WERI-Rb-1 (cell line): Measurements from ENCODE around the gene HNRNPAB.

Experiments used
- DNase-seq: peaks from one replicate; pipeline ENCODE4 v3.0.0-alpha.2; 2020
- H3K27ac ChIP-seq: fragments of 250-450 bp; sonication (Bioruptor Pico); 2 replicates; pipeline ENCODE4 v1.5.1; 2020; ENCODE audit warnings: mild to moderate bottlenecking, moderate library complexity
- H3K27me3 ChIP-seq: fragments of 250-450 bp; sonication (Bioruptor Pico); 2 replicates; pipeline ENCODE4 v1.5.1; 2021; ENCODE audit warnings: mild to moderate bottlenecking, low read depth, moderate library complexity; ENCODE audit not compliant: insufficient read depth, severe bottlenecking
- H3K36me3 ChIP-seq: fragments of 250-450 bp; sonication (Bioruptor Pico); 2 replicates; pipeline ENCODE4 v1.5.1; 2020; ENCODE audit warnings: mild to moderate bottlenecking, moderate library complexity
- H3K4me3 ChIP-seq: 2 replicates; pipeline ENCODE4 v1.5.1; 2011; ENCODE audit warnings: low read depth, mild to moderate bottlenecking, control low read depth, low read length
- H3K9me3 ChIP-seq: fragments of 250-450 bp; sonication (Bioruptor Pico); 2 replicates; pipeline ENCODE4 v1.5.1; 2021; ENCODE audit warnings: mild to moderate bottlenecking, moderate library complexity; ENCODE audit not compliant: severe bottlenecking
- TF ChIP-seq, protein P1 (sequence below): IDR thresholded peaks from 2 replicates; pipeline ENCODE4 v1.5.1; 2011; ENCODE audit warnings: low read depth, mild to moderate bottlenecking, control low read depth, inconsistent platforms, low read length

The HNRNPAB gene

DNA sequence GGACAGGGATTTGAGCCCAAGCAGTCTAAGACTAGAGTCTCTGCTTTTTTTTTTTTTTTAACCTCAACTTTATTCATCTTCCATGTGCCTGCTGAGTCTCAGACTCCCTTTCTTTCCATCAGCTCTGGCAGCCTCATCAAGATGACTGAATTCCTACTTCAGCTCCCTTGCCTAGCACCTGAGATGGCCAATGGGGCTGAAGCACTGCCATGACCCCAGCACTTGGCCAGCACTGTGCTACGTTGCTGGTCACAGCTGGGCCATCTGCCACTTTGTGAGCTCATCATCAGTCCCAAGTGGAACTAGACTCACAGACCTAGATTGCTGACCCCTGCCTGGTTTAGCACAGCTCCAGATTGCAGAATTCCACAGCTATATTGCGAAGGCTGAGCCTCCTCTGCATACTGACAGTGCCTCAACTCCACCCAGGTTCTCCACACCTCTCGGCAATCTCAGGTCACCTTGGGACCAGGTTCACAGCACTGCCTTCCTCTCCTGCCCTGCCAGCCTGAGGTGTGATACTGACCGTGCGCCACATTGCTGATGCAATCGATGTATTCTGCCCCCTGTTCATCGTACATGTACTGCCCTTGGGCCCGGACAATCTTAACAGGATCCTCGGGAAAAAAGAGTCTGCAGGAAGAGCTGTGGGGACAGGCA lies 26.7 kb downstream of the HNRNPAB start:
- Histone ChIP-seq H3K4me3 (no peak overlapping the region), H3K9me3 (no peaks in the 10 kb centered on the region), H3K36me3 (no peaks in the 10 kb centered on the region; the same call in 1 of the 2 replicates), H3K27ac (no peak overlapping the region), H3K27me3 (no peaks in the 10 kb centered on the region)
- no peak for DNase-seq
- TF ChIP-seq, protein P1, sequence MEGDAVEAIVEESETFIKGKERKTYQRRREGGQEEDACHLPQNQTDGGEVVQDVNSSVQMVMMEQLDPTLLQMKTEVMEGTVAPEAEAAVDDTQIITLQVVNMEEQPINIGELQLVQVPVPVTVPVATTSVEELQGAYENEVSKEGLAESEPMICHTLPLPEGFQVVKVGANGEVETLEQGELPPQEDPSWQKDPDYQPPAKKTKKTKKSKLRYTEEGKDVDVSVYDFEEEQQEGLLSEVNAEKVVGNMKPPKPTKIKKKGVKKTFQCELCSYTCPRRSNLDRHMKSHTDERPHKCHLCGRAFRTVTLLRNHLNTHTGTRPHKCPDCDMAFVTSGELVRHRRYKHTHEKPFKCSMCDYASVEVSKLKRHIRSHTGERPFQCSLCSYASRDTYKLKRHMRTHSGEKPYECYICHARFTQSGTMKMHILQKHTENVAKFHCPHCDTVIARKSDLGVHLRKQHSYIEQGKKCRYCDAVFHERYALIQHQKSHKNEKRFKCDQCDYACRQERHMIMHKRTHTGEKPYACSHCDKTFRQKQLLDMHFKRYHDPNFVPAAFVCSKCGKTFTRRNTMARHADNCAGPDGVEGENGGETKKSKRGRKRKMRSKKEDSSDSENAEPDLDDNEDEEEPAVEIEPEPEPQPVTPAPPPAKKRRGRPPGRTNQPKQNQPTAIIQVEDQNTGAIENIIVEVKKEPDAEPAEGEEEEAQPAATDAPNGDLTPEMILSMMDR = no peak

DNA sequence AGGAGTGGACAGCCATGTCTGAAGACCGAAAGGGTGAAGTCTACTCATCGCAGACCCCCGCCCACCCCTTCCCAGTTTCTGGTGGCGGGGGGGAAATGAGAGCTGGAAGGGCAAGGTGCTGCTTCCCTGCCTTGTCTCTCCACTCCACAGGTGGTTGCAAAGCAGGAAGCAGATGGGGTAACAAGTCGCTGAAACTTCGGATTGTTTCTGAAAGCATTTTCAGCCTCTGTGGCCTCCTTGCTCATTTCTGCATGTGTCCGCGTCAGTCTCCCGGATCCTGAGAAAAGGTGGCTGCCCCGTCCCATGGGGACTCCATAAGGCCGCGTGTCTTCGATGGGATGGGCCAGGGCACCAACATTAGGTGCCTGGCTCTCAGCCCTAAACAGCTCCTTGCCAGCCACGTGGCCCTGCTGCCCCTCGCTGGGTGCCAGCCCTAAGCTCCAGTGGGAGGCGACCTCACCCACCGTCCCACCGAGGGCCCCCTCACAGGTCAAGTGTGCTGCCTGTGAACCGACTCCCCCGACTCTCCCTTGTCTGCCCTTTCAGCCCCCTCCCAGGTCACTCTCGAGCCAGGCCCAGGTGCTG lies 27.3 kb downstream of the HNRNPAB start:
- peak overlapping the region; percentile 79 for H3K27ac ChIP-seq
- TF ChIP-seq, protein P1 = no peak
- no peaks in the 10 kb centered on the region for H3K27me3 ChIP-seq
- H3K9me3 ChIP-seq = no peaks in the 10 kb centered on the region
- DNase-seq = no peak
- peak overlapping the region; percentile 72 for H3K4me3 ChIP-seq
- no peaks in the 10 kb centered on the region; the same call in 1 of the 2 replicates for H3K36me3 ChIP-seq

DNA sequence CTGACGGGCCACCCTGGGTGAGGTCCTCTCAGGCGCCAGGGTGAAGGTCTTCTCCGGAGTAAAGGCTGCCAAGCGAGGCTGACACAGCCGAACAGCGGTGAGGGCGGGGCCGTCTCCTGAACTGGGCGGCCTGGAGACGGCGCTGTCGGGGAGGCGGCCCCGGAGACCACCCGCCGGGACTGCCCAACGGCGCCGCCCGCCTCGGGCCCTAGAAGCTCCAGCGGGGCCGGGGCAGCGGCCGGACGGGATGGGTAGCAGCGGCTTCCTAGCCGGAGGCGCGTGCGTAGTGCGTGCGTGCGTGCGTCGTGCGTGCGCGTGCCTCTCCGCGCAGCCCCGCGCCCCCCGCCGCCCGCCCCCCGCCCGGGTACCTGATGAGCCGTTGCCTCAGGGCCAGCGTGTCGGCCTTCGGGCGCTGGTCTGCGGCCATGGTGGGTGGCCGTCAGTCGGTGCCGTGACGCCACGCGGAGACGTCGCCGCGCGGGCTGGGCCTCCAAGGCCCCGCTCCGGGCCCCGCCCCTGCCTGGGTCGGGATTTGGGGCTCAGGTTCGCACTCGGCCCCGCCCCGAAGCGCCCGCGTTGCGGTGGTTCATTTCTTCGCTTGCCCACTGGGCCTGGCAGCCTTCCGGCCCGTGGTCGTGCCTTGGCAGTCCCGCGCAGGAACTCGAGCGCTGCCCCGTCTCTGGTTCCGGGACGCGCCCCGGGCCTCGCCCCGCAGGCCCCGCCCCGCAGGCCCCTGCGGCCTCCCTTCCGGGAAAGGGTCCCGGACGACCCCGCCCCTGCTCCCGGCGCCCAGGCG lies 28.0 kb downstream of the HNRNPAB start, which contains the start of gene PHYKPL:
TSS of gene PHYKPL (minus strand) at position 679 of the 796 bp plus-strand sequence. CDS start at position 427, 252 bp downstream.
- Histone ChIP-seq H3K36me3 (no peaks in the 10 kb centered on the region; the same call in 1 of the 2 replicates), H3K27ac (peak within 1 kb of the TSS; percentile 79), H3K27me3 (no peaks in the 10 kb centered on the region), H3K4me3 (peak within 1 kb of the TSS; percentile 72), H3K9me3 (no peaks in the 10 kb centered on the region)
- peak; percentile 56 for DNase-seq
- TF ChIP-seq, protein P1 = no peak

DNA sequence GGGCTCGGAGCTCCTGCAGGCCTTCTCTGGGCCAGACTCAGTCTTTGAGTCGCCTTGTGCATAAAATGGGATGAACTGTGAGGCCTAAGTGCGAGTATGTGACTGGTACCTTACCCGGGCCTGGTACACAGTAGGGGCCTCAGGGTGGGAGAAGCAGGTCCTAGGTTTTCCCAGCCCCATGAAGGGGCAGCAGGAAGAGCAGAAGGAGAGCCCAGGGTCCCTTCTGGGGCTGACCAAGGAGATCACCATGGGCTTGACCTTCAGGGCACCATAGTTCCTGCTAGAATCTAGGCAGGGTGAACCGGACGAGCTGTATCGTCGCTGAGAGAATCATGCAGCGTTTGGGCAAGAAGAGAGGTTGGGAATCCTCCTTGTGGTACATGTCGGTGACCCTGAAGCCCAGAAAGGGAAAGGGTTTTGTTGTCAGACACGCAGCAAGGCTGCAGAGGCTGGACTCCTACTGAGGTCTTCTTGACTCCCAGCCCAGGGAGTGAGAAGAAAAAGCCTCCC lies 28.6 kb downstream of the HNRNPAB start:
- H3K9me3 ChIP-seq = no peaks in the 10 kb centered on the region
- peak overlapping the region; percentile 72 for H3K4me3 ChIP-seq
- H3K27ac ChIP-seq = peak overlapping the region; percentile 79
- TF ChIP-seq, protein P1 = no peak
- H3K27me3 ChIP-seq = no peaks in the 10 kb centered on the region
- no peaks in the 10 kb centered on the region; the same call in 1 of the 2 replicates for H3K36me3 ChIP-seq
- DNase-seq = no peak

DNA sequence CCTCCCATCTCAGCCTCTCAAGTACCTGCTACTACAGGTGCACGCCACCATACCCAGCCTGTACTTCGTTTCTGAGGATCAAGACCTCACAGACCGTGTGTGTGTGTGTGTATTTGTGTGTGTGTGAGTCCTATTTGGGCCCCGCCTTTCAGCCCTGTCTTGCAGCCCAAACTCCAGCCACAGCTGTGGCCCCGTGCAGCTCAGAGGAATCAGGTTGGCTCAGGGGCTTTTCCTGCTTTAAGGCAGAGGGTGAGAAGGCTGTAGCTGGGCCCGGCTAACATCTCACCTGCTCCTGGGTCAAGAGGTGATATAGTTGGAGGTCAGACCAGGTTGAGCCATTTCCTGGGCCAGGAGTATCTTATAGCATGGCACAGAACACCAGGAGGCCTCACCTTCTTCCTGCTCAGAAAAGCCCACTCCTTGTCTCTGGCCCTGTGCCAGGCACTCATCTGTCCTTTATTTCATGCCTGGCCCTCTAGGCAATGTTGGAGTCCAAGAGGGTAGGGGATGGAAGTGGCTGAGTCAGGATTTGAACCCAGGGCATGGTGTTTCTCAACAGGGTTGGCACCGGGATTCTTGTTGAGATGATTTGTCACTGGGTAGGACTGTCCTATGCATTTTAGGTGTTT lies 29.9 kb downstream of the HNRNPAB start:
- no peak for DNase-seq
- TF ChIP-seq, protein P1 = no peak
- Histone ChIP-seq H3K27ac (no peak overlapping the region), H3K4me3 (no peak overlapping the region), H3K27me3 (no peaks in the 10 kb centered on the region), H3K9me3 (no peaks in the 10 kb centered on the region), H3K36me3 (no peaks in the 10 kb centered on the region; the same call in 1 of the 2 replicates)
